ENCODE data around the gene ATP6V0A4.
A peak's percentile ranks its signal among the peaks of the same experiment; 100 is the strongest.

The ATP6V0A4 gene

GRCh38 chr7:138662991-138663320 is 135.0 kb downstream of the ATP6V0A4 start:
- Histone ChIP-seq H3K27me3 (ENCODE audit: control insufficient read depth in 3 of 3, insufficient read depth in 3 of 3, low read depth in 1 of 3, low read length in 3 of 3) (no peaks in the 10 kb centered on the region), H3K4me1 (ENCODE audit: control insufficient read depth in 2 of 2, insufficient read depth in 1 of 2, low read depth in 1 of 2, low read length in 2 of 2) (peaks cover 6 to 9% of the 10 kb centered on the region in 2 donors), H3K4me2 (ENCODE audit: insufficient read depth, low read length, poor library complexity, severe bottlenecking) (no peak overlapping the region), H3K9me3 (replicated peaks in 1 of 2; ENCODE audit: control insufficient read depth in 2 of 2, insufficient read depth in 1 of 2, low read depth in 1 of 2, low read length in 2 of 2) (no peaks in the 10 kb centered on the region), H3K79me1 (ENCODE audit: low read depth, low read length) (no peaks in the 10 kb centered on the region), H3K4ac (ENCODE audit: low read length) (no peak overlapping the region), H2BK12ac (ENCODE audit: low read length) (no peak overlapping the region), H2BK120ac (ENCODE audit: low read depth, low read length) (no peak overlapping the region), H3K27ac (replicated peaks; ENCODE audit: low read length) (no peak overlapping the region), H2AFZ (ENCODE audit: low read length) (peak overlapping the region; percentile 58), H4K91ac (ENCODE audit: low read depth, low read length, poor library complexity) (no peak overlapping the region), H2BK5ac (ENCODE audit: low read length) (no peak overlapping the region), H3K36me3 (replicated peaks in 1 of 2; ENCODE audit: control insufficient read depth in 2 of 2, insufficient read depth in 2 of 2, low read length in 2 of 2) (no peaks in the 10 kb centered on the region), H4K8ac (ENCODE audit: low read depth, low read length) (no peak overlapping the region), H2AK5ac (ENCODE audit: low read depth, low read length) (no peak overlapping the region), H3K18ac (ENCODE audit: low read length) (no peak overlapping the region), H3K4me3 (ENCODE audit: low read length in 2 of 2) (no peak overlapping the region), H3K9ac (ENCODE audit: low read depth, low read length, poor library complexity) (no peak overlapping the region), H2BK15ac (ENCODE audit: low read length) (no peak overlapping the region), H3K14ac (ENCODE audit: low read length) (no peak overlapping the region), H3K23ac (ENCODE audit: low read depth, low read length, poor library complexity) (no peak overlapping the region)
- WGBS, 2 donors (ENCODE audit: extremely low coverage in 2 of 2, insufficient read length in 2 of 2, insufficient replicate concordance in 1 of 2) = no CpG with 5 or more reads among the region's 6 CpGs
- DNase-seq (ENCODE audit: low spot score) = no peak

GRCh38 chr7:138662076-138662990 is 135.7 kb downstream of the ATP6V0A4 start:
- Histone ChIP-seq H3K9me3 (replicated peaks in 1 of 2; ENCODE audit: control insufficient read depth in 2 of 2, insufficient read depth in 1 of 2, low read depth in 1 of 2, low read length in 2 of 2) (no peaks in the 10 kb centered on the region), H2BK15ac (ENCODE audit: low read length) (no peak overlapping the region), H3K79me1 (ENCODE audit: low read depth, low read length) (no peaks in the 10 kb centered on the region), H3K4me3 (ENCODE audit: low read length in 2 of 2) (no peak overlapping the region), H3K23ac (ENCODE audit: low read depth, low read length, poor library complexity) (no peak overlapping the region), H3K27ac (replicated peaks; ENCODE audit: low read length) (no peak overlapping the region), H2AFZ (ENCODE audit: low read length) (peak overlapping the region; percentile 58), H2BK120ac (ENCODE audit: low read depth, low read length) (no peak overlapping the region), H2BK12ac (ENCODE audit: low read length) (no peak overlapping the region), H2BK5ac (ENCODE audit: low read length) (no peak overlapping the region), H3K4ac (ENCODE audit: low read length) (no peak overlapping the region), H3K4me2 (ENCODE audit: insufficient read depth, low read length, poor library complexity, severe bottlenecking) (no peak overlapping the region), H3K14ac (ENCODE audit: low read length) (no peak overlapping the region), H2AK5ac (ENCODE audit: low read depth, low read length) (no peak overlapping the region), H3K9ac (ENCODE audit: low read depth, low read length, poor library complexity) (no peak overlapping the region), H3K18ac (ENCODE audit: low read length) (no peak overlapping the region), H3K4me1 (ENCODE audit: control insufficient read depth in 2 of 2, insufficient read depth in 1 of 2, low read depth in 1 of 2, low read length in 2 of 2) (peaks cover 6 to 9% of the 10 kb centered on the region in 2 donors), H3K27me3 (ENCODE audit: control insufficient read depth in 3 of 3, insufficient read depth in 3 of 3, low read depth in 1 of 3, low read length in 3 of 3) (no peaks in the 10 kb centered on the region), H4K8ac (ENCODE audit: low read depth, low read length) (no peak overlapping the region), H4K91ac (ENCODE audit: low read depth, low read length, poor library complexity) (no peak overlapping the region), H3K36me3 (replicated peaks in 1 of 2; ENCODE audit: control insufficient read depth in 2 of 2, insufficient read depth in 2 of 2, low read length in 2 of 2) (no peaks in the 10 kb centered on the region)
- WGBS, 2 donors (ENCODE audit: extremely low coverage in 2 of 2, insufficient read length in 2 of 2, insufficient replicate concordance in 1 of 2) = no CpG with 5 or more reads among the region's 5 CpGs
- no peak for DNase-seq (ENCODE audit: low spot score)

- no CpG with 5 or more reads among the region's 9 CpGs for WGBS, 2 donors (ENCODE audit: extremely low coverage in 2 of 2, insufficient read length in 2 of 2, insufficient replicate concordance in 1 of 2)
- H3K79me1 ChIP-seq (ENCODE audit: low read depth, low read length) = no peaks in the 10 kb centered on the region
- no peak overlapping the region for H2BK5ac ChIP-seq (ENCODE audit: low read length)
- H3K18ac ChIP-seq (ENCODE audit: low read length) = no peak overlapping the region
- H4K8ac ChIP-seq (ENCODE audit: low read depth, low read length) = no peak overlapping the region
- H3K4me2 ChIP-seq (ENCODE audit: insufficient read depth, low read length, poor library complexity, severe bottlenecking) = no peak overlapping the region
- H2BK120ac ChIP-seq (ENCODE audit: low read depth, low read length) = no peak overlapping the region
- no peak overlapping the region for H2AK5ac ChIP-seq (ENCODE audit: low read depth, low read length)
- no peak overlapping the region for H3K27ac ChIP-seq (replicated peaks; ENCODE audit: low read length)
- no peaks in the 10 kb centered on the region for H3K27me3 ChIP-seq (ENCODE audit: control insufficient read depth in 3 of 3, insufficient read depth in 3 of 3, low read depth in 1 of 3, low read length in 3 of 3)
- DNase-seq (ENCODE audit: low spot score) = no peak
- H3K9me3 ChIP-seq (replicated peaks in 1 of 2; ENCODE audit: control insufficient read depth in 2 of 2, insufficient read depth in 1 of 2, low read depth in 1 of 2, low read length in 2 of 2) = peaks cover 0 to 1% of the 10 kb centered on the region in 2 donors
- H3K9ac ChIP-seq (ENCODE audit: low read depth, low read length, poor library complexity) = no peak overlapping the region
- no peak overlapping the region for H2AFZ ChIP-seq (ENCODE audit: low read length)
- peaks cover 6 to 9% of the 10 kb centered on the region in 2 donors for H3K4me1 ChIP-seq (ENCODE audit: control insufficient read depth in 2 of 2, insufficient read depth in 1 of 2, low read depth in 1 of 2, low read length in 2 of 2)
- H3K4ac ChIP-seq (ENCODE audit: low read length) = no peak overlapping the region
- H3K36me3 ChIP-seq (replicated peaks in 1 of 2; ENCODE audit: control insufficient read depth in 2 of 2, insufficient read depth in 2 of 2, low read length in 2 of 2) = no peaks in the 10 kb centered on the region
- no peak overlapping the region for H2BK15ac ChIP-seq (ENCODE audit: low read length)
- H3K4me3 ChIP-seq (ENCODE audit: low read length in 2 of 2) = no peak overlapping the region
- no peak overlapping the region for H3K23ac ChIP-seq (ENCODE audit: low read depth, low read length, poor library complexity)
- no peak overlapping the region for H3K14ac ChIP-seq (ENCODE audit: low read length)
- H4K91ac ChIP-seq (ENCODE audit: low read depth, low read length, poor library complexity) = no peak overlapping the region
- no peak overlapping the region for H2BK12ac ChIP-seq (ENCODE audit: low read length)
Observed at GRCh38 chr7:138661069-138661635, 136.8 kb downstream of the ATP6V0A4 start.

- H3K14ac ChIP-seq (ENCODE audit: low read length) = no peak overlapping the region
- no peak overlapping the region for H4K91ac ChIP-seq (ENCODE audit: low read depth, low read length, poor library complexity)
- no peak for DNase-seq (ENCODE audit: low spot score)
- WGBS, 2 donors (ENCODE audit: extremely low coverage in 2 of 2, insufficient read length in 2 of 2, insufficient replicate concordance in 1 of 2) = no CpG with 5 or more reads among the region's 4 CpGs
- no peak overlapping the region for H2AK5ac ChIP-seq (ENCODE audit: low read depth, low read length)
- no peak overlapping the region for H2BK5ac ChIP-seq (ENCODE audit: low read length)
- peaks cover 4 to 5% of the 10 kb centered on the region in 2 donors for H3K9me3 ChIP-seq (replicated peaks in 1 of 2; ENCODE audit: control insufficient read depth in 2 of 2, insufficient read depth in 1 of 2, low read depth in 1 of 2, low read length in 2 of 2)
- H2BK12ac ChIP-seq (ENCODE audit: low read length) = no peak overlapping the region
- no peaks in the 10 kb centered on the region for H3K79me1 ChIP-seq (ENCODE audit: low read depth, low read length)
- no peak overlapping the region for H2AFZ ChIP-seq (ENCODE audit: low read length)
- no peak overlapping the region for H3K27ac ChIP-seq (replicated peaks; ENCODE audit: low read length)
- no peak overlapping the region for H3K23ac ChIP-seq (ENCODE audit: low read depth, low read length, poor library complexity)
- H2BK15ac ChIP-seq (ENCODE audit: low read length) = no peak overlapping the region
- no peaks in the 10 kb centered on the region for H3K36me3 ChIP-seq (replicated peaks in 1 of 2; ENCODE audit: control insufficient read depth in 2 of 2, insufficient read depth in 2 of 2, low read length in 2 of 2)
- H3K9ac ChIP-seq (ENCODE audit: low read depth, low read length, poor library complexity) = no peak overlapping the region
- H4K8ac ChIP-seq (ENCODE audit: low read depth, low read length) = no peak overlapping the region
- H2BK120ac ChIP-seq (ENCODE audit: low read depth, low read length) = no peak overlapping the region
- H3K4me1 ChIP-seq (ENCODE audit: control insufficient read depth in 2 of 2, insufficient read depth in 1 of 2, low read depth in 1 of 2, low read length in 2 of 2) = peaks cover 4 to 6% of the 10 kb centered on the region in 2 donors
- no peak overlapping the region for H3K4me3 ChIP-seq (ENCODE audit: low read length in 2 of 2)
- no peak overlapping the region for H3K18ac ChIP-seq (ENCODE audit: low read length)
- H3K4me2 ChIP-seq (ENCODE audit: insufficient read depth, low read length, poor library complexity, severe bottlenecking) = no peak overlapping the region
- no peak overlapping the region for H3K4ac ChIP-seq (ENCODE audit: low read length)
- H3K27me3 ChIP-seq (ENCODE audit: control insufficient read depth in 3 of 3, insufficient read depth in 3 of 3, low read depth in 1 of 3, low read length in 3 of 3) = no peaks in the 10 kb centered on the region
Observed at GRCh38 chr7:138658889-138659288, 139.1 kb downstream of the ATP6V0A4 start.
